HG03196 (cell line): ENCODE data around the gene DHX38.
A peak's percentile ranks its signal among the peaks of the same experiment; 100 is the strongest.
"Not testable (repeated sequence)": the region's sequence is repeated elsewhere in the genome, so short reads cannot be mapped to it uniquely, and the experiment has no call there.

Experiments
- ATAC-seq: cut with Tn5 transposase; IDR thresholded peaks from one replicate; pipeline ENCODE4 v1.9.1; 2021; ENCODE audit not compliant: unreplicated experiment

Gene DHX38

DNA sequence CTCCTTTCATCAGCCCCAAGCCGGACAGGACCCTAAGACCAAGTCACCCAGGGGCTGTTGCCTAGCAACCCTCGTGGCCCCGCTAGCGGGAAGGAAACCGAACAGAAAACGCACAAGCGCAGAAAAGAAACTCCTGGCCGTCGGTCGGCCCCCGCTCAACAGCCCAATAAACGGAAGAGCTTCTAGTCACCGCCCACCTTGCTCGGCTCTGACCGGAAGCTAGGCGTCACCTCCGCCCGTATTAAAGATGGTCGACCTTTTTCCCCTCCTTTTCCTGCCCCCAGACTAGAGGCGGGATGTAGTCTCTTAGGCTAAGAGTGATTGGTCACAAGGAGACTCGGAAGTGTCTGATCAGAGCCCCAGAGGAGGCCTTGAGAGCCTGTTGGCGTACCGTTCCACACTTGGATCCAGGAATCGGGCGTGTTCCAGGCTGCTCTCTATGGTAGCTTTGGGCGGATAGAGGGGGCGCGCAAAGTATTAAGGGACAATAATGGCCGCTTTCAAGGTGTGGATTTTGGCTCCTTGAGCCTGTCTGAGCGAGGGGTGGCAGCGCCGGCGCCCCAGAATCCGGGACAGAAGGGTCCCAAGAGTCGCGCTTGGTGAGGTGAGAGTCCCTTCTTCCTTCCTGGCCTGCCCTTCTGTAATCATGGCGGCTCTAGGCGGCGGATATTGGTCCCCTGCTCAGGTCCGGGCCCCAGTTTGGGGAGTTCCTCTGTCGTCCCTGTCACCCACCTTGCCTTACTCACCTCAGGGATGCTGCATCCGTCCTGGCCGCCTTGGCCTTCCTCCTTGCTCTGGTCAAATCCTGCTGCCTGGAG is at the start of gene DHX38, which contains the start of gene TXNL4B:
DHX38 (plus strand) TSS at position 400 of the 818 bp plus-strand sequence. CDS start 2,311 bp downstream, outside the sequence.
TXNL4B (minus strand) TSS at position 173 of the 818 bp plus-strand sequence. CDS start 2,871 bp downstream, outside the sequence.
- ATAC-seq, result peak; percentile 98

GRCh38 chr16:72044296-72044695 is 49.4 kb upstream of the DHX38 start:
- no peak for ATAC-seq

GRCh38 chr16:72044825-72045359 is 48.8 kb upstream of the DHX38 start:
- ATAC-seq, result no peak

DNA sequence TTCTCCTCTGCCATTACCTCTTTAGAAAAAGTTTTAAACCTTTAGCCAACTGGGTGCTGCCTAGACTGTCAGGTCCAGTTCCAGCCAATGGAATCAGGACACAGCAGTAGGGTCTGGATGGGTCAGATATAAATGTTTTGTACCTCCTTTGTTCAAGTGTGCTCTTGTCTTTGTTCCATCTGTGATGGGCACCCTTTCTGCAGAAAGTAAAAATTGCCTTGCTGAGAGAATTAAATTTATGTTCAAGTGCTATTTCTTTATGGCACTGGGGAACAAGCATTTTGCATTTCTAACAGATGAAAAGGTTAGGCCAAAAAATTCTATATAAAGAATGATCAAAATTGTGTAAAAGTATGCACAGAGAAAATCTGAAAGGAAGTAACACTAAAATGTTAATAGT is 44.5 kb upstream of the DHX38 start:
- ATAC-seq, result no peak

- ATAC-seq, result no peak
Observed at GRCh38 chr16:72050769-72051464, 42.7 kb upstream of the DHX38 start.

DNA sequence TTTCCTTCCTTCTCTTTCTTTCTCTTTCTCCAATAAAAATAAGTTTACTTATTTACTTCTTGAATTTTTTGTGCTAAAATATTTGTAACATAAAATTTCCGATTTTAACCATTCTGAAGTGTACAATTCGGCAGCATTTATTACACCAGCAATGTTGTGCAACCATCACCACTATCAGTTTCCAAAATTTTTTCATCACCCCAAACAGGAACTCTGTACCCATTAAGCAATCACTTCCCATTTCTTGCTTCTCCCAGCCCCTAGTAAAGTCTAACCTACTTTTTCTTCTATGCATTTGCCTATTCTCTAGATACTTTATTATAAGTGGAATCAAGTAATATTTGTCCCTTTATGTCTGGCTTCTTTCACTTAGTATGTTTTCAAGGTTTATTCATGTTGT is 41.8 kb upstream of the DHX38 start:
- ATAC-seq, result no peak

DNA sequence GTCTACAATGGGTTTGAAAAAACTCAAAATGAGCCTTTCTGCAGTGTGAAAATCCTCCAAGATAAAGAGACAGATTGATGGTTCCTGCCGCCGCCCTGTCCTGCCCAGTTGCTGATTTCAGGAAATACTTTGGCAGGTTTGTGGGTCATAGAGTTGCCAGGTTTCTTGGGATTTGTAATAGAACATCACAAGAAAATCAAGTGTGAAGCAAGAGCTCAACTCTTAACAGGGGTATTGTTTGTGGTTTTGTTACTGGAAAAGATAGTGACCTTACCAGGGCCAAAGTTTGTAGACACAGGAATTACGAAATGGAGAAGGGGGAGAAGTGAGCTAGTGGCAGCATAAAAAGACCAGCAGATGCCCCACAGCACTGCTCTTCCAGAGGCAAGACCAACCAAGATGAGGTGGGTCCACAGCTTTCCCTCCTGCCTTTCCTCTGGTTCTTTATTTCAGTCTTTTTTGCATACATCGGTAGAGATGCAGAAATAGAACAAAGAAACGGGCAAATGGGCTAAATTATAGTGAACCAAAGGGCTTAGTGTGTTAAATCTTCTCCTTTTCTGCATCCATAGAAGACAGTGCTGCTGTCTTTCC is 39.3 kb upstream of the DHX38 start, which contains the start of gene HP:
HP (plus strand) TSS at position 252 of the 594 bp plus-strand sequence; CDS start at position 400, 148 bp downstream.
- not testable (repeated sequence) for ATAC-seq

DNA sequence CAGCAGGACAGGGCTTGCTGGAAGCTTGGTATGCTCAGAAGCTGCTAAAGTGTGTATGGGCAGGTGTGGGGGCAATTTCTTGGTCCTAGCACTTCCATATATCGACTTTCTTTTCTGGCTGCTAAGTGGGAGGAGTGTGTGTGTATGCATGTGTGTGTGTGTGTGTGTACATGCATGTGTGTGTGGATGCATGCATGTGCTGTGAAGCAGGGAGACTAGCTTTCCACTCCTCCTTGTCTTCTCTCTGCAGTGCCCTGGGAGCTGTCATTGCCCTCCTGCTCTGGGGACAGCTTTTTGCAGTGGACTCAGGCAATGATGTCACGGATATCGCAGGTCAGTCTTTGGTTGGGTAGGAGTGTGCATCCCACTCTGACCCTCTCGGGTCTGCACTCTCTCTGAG is 37.7 kb upstream of the DHX38 start:
- ATAC-seq, result no peak

DNA sequence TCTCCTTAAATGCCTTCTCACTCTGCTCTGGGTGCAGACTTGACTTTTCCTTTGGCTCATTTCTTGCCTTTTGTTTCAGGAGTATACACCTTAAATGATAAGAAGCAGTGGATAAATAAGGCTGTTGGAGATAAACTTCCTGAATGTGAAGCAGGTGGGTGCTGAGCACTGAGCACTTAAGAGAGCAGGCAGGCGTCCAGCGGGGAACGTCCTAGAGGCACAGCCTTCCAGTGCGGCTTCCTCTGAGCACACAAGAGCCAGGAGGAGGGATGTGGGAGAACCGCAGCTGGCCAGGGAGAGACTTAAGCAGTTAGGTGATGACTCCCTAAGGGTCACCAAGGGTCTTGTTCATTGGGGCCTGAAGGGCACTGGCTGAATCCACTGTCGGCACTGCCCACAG is 36.3 kb upstream of the DHX38 start:
- not testable (repeated sequence) for ATAC-seq

- ATAC-seq, result not testable (repeated sequence)
Observed at GRCh38 chr16:72059060-72059459, 34.6 kb upstream of the DHX38 start.

GRCh38 chr16:72060405-72060804 is 33.2 kb upstream of the DHX38 start:
- ATAC-seq, result no peak

DNA sequence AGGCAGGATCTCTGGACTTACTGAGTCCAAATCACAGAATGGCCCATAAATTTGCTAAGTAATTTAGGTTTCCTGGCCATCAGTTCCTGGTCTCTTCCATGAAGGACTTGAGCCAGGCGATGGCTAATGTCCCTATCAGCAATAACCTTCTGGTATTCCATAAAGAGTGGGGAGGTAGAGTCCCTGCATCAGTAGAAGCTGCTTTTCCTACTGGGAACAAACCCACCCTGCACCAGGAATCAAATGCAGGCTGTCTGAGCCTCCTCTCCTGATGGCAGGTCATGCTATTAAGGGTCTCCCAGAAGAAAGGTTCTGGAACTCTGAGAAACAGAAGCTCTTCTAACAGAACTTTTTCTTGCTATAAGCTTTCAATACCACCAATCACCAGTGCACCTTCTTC is 32.1 kb upstream of the DHX38 start:
- no peak for ATAC-seq

DNA sequence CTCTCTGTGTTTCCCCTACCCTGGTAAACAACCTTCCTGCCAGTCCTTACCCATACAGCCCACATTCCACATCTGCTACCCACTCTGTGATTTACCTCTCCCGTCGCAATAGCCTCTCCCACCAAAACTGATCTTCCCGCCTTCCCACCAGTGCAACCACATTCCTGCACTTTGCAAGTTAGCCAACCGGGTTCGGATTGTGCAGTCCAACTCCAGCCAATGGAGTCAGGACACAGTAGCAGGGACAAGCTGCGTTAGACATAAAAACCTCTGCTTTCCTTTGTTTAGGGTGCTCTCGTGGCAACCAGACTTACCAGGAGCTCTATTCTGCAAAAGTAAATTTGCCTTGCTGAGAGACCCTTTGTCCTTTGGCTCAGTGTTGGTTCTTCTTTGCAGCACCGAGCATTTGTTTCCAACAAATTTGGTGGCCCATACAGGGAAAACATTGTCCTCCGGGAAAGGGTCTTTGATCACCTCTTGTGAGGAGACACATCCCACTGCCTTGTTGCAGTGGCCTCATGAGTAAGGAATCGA is 29.2 kb upstream of the DHX38 start:
- no peak for ATAC-seq

DNA sequence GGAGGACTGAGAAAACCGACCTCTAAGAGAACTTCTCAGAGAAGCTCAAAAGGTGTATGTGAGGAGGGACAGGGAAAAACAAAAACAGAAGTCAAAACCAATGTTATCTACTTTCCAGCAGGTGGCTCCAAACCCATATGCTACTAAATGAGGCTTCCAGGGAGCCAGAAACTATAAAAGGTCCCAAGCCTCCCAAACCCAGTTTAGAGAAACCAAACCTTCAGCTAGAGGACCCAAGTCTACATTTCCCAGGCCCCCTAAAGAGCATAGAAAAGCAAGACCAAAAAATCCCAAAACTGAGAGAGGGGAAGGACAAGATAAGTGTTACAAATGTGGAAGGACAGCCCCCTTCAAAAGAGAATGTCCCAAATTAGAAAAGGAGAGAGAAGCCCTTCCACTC is 26.9 kb upstream of the DHX38 start:
- peak; percentile 42 for ATAC-seq

GRCh38 chr16:72068930-72069329 is 24.7 kb upstream of the DHX38 start:
- ATAC-seq, result no peak

DNA sequence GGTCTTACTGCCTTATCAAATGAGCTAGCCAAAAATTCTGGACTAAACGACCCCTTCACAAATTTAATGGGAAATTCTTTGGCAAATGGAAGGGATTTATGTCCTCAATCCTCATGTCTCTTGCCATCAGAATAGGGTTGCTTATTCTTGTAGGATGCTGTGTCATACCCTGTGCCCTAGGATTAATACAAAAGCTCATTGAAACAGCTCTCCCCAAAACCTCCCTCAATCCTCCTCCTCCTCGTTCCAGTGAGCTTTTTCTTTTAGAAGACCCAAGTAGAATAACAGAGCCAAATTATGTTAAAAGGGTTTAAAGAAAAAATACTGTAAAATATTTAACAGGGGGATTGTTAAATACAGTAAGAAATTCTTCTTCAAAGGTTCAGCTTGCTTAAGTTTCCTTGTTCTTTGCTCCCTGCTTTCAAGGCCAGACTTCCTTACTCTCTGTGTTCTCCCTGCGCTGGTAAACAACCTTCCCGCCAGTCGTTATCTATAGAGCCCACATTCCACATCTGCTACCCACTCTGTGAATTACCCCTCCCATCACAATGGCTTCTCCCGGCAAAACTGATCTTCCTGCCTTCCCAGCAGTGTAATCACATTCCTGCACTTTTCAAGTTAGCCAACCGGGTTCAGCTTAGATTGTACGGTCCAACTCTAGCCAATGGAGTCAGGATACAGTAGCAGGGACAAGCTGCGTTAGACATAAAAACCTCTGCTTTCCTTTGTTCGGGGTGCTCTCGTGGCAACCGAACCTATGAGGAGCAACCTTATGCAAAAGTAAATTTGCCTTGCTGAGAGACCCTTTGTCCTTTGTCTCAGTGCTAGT is 20.9 kb upstream of the DHX38 start:
- no peak for ATAC-seq

DNA sequence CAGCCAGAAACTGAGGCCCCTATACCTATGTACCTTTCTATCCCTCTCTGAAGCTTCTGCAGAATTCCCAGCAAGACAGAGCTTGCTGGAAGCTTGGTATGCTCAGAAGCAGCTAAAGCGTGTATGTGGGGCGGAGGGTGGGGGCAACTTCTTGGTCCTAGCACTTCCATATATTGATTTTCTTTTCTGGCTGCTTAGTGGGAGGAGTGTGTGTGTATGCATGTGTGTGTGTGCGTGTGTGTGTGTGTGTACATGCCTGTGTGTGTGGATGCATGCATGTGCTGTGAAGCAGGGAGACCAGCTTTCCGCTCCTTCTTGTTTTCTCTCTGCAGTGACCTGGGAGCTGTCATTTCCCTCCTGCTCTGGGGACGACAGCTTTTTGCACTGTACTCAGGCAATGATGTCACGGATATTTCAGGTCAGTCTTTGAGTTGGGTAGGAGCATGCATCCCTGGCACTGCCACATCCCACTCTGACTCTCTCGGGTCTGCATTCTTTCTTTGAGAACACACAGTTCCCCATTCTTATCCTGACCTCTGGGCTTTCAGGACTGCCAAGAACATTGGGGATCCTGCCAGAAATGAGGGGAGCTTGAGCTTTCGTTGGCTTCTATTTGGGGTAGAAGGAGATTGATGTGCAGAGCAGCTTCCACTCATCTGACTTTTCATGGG is 20.0 kb upstream of the DHX38 start:
- no peak for ATAC-seq

DNA sequence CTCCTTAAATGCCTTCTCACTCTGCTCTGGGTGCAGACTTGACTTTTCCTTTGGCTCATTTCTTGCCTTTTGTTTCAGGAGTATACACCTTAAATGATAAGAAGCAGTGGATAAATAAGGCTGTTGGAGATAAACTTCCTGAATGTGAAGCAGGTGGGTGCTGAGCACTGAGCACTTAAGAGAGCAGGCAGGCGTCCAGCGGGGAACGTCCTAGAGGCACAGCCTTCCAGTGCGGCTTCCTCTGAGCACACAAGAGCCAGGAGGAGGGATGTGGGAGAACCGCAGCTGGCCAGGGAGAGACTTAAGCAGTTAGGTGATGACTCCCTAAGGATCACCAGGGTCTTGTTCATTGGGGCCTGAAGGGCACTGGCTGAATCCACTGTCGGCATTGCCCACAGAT is 18.6 kb upstream of the DHX38 start:
- ATAC-seq, result not testable (repeated sequence)

- not testable (repeated sequence) for ATAC-seq
Observed at GRCh38 chr16:72076991-72077706, 16.5 kb upstream of the DHX38 start.
